NCI-H345 (cell line): ENCODE results near the gene TBCEL.
"Not testable (repeated sequence)": the region's sequence is repeated elsewhere in the genome, so short reads cannot be mapped to it uniquely, and the experiment has no call there.

ENCODE experiments used
- DNase-seq: peaks from one replicate; lab custom pipeline; 2025; lab: John Stamatoyannopoulos, UW

TBCEL gene, protein sequence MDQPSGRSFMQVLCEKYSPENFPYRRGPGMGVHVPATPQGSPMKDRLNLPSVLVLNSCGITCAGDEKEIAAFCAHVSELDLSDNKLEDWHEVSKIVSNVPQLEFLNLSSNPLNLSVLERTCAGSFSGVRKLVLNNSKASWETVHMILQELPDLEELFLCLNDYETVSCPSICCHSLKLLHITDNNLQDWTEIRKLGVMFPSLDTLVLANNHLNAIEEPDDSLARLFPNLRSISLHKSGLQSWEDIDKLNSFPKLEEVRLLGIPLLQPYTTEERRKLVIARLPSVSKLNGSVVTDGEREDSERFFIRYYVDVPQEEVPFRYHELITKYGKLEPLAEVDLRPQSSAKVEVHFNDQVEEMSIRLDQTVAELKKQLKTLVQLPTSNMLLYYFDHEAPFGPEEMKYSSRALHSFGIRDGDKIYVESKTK

DNA sequence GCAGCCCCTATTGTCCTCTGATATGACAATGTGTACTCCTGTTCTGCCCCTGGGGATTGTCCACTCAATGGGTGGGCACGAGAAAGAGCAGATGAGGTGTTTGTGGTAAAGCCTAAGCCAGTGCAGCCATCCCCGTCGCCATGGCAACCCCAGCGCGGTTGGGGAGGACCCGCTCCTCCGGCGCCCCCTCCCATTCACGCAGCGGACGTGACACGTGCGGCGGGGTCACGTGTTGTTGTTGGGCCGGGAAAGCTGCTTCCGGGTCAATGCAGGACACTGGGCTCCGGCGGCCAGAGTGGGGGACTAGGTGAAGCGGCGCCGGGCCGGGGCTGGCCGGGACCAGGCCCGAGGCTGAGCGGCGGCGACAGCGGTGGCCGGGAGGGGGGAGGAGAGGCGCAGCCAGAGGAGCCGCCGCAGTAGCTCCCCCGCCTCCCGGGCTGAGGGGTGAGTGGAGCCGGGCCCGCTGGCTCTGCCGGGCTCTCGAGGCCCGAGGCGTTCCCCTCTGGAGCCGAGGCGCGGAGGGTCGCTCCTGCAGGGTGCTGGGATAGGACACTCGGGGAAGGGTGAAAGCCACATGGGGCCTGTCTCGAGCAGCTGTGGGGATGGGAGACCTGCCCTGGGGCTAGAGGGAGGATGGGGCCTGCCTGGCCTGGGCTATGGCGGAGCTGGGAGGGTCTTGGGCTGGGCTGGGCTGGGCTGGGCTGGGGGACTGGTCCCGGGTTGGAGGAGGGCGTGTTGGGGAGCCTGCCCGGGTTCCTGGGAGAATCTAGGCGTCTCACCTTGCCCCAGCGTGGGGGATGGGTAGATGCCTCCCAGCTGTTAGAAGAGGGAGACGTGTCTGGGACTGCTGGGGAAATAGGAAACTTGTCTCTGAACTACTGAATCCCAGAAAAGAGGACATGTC lies at the start of gene TBCEL:
TBCEL (plus strand) TSS at position 255 of the 904 bp plus-strand sequence. CDS start 21,589 bp downstream, outside the sequence.
- peak; percentile 89 for DNase-seq

DNA sequence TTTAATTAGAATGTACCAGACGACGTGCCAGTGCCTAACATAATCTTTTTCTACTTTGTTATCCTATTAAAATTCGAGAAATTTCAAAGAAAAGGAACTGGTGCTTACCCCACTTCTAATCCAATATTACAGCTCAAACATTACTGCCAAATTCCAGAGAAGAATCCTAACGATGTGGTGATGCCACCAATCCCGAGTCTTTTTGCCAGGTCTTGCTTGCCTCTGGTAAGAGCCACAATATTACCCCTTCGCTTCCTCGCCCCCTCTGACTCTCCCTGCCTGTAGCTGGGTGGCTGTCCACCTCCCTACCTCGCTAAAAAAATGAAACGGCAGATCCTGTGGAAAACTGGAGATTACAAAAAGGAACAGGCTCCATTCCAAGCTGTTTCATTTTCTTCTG lies 49.4 kb upstream of the TBCEL start:
- DNase-seq, result no peak

DNA sequence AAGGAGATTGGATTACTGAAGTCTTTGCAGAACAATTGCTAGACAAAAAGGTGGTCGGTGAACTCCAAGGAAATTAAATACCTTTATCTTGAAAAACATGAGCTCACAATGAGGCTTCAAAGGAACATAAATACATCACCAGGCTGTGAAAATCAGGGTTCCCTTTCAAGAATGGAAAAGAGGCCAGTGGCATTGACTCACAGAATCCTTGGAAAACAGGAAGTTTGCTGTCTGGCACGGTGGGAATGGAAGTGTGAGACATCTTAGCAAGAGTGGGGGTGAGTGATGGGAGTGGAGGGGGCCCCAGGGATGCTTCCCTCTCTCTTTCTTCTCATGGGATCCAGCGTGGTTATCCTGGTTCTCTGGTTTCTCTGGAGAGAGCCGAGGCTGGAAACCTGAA lies 48.9 kb upstream of the TBCEL start:
- DNase-seq, result no peak

DNA sequence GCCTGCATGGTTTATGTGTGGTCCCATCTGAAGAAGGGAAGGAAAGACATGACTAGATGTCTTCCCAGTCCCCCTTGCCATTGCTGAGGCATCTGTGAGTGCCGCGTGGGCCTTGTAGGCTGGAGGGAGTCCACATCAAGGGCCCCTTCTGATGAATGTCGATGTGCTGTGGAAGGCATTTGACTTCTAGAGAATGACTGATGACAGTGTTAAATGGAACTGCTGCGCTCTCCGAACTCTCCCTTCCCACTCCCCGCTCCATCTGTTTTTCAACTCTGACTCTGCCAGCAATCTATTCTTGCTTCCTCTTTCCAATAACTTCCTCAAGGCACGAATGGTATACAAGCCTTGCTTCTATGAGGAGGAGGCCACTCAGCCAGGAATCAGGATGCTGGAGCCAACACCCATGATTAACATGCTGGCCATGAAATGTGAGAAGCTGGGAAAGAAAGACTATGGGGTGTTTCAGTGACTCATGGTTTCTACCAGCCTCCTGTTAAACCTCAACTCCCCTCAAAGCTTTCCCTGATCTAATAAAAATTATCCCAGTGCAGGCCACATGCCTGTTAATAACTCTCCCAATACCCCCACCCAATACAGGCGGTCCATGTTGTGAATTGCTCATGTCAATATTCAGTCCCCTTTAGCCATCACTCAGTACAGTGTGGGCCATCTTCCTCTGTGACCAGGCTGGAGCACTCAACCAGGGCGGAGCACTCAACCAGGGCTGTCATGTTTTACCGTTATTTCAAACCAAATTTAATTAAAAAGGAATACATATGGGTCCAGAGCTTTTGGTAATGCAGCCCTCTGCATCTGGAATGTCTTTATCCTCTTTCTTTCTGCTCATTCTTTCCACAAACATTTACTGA lies 46.4 kb upstream of the TBCEL start:
- DNase-seq, result no peak

DNA sequence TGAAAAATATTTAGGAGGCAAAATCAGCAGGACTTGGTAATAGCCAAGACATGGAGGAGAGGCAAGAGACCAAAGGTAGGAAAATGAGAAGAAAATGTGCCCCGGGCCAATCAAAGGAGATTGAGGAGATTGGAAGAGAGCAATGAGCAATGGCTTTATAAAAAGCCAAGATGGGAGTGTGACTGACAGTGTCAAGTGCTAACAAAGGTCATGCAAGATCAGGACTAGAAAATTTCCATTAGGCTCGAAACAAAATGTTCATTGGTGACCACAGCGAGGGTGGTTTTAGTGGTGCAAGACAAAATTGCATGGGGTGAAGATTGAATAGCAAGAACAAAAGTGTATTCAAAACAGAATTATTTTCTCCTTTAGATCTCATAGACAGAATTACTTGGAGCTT lies 45.2 kb upstream of the TBCEL start:
- DNase-seq, result no peak

DNA sequence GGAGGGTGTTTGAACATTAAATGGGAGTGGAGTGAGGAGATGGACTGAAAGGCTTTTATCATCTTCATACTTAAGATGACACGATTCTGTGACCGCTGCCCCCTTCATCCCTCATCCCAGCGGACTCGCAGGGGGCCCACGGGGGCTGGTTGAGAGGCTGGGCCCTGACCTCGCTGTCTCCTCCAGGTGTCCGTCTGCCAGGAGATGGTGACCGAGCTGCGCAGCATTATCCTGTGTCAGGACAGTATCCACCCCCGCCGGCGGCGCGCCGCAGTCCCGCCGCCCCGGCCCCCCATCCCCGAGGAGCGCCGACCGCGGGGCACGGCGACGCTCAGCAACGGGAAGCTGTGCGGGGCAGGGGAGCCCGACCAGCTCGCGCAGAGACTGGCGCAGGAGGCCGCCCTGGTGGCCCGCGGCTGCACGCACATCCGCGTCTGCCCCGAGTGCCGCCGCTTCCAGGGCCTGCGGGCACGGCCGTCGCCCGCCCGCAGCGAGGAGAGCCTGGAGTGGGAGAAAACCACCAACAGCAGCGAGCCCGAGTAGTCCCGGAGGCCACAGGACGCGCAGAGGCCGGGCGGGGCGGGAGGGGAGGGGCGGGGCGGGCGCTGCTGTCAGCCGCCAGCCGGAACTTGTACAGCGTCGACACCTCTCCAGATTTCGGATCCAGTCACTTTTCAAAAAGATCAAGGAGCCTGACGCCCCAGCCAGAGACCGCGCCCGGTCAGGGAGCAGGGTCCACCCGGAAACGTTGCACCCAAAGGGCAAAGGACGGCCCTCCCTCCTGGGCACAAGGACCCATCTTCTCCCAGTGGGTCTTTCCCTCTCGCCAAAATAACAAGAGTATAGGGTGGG lies 38.0 kb upstream of the TBCEL start:
- peak; percentile 68 for DNase-seq

DNA sequence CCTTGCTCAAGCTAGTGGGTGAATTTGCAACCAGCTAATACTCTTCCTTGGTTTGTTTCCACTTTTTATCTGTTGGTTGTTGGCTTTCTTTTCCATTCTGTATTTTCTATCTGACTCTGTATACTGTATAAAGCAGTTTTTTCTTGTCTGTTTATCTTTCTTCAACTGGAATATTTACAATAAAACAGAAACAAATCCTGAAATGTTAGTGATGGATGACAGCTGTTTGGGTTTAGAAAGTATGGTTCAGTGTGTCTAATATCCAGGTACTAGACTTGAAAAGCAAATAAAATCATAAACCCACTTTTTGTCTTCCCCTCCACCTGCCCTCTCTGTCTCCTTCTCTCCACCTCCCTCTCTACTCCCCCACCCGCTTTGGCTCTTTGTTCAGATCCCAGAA lies 35.3 kb upstream of the TBCEL start:
- DNase-seq, result no peak

DNA sequence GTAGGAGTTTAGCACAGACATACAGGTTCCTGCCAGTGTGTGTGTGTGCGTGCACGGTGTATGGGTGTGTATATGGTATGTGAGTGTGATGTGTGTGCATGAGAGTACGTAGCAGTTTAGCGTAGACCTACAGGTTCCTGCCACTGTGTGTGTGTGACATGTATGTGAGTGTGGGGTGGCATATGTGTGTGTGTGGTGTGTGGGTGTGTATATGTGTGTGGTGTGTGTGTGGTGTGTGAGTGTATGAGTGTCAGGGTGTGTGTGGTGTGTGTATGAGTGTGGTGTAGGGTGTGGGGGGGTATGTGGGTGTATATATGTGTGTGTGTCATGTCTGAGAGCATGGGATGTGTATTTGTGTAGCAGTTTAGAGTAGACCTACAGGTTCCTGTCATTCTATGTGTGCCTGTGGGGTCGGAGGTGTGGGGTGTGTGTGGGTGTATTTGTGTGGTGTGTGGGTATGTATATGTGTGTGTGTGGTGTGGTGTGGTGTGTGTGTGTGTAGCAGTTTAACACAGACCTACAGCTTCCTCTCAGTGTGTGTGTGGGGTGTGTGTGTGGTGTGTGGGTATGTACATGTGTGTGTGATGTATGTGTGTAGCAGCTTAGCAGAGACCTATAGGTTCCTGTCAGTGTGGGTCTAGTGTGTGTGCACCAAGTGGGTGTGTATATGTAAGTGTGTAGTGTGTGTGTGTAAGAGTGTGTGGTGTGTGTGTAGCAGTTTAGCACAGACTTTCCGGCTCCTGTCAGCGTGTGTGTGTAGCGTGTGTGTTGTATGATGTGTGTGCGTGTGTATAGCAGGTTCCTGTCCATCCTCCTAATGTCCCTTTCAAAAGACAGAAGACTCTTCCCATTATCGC lies 31.8 kb upstream of the TBCEL start:
- no peak for DNase-seq

DNA sequence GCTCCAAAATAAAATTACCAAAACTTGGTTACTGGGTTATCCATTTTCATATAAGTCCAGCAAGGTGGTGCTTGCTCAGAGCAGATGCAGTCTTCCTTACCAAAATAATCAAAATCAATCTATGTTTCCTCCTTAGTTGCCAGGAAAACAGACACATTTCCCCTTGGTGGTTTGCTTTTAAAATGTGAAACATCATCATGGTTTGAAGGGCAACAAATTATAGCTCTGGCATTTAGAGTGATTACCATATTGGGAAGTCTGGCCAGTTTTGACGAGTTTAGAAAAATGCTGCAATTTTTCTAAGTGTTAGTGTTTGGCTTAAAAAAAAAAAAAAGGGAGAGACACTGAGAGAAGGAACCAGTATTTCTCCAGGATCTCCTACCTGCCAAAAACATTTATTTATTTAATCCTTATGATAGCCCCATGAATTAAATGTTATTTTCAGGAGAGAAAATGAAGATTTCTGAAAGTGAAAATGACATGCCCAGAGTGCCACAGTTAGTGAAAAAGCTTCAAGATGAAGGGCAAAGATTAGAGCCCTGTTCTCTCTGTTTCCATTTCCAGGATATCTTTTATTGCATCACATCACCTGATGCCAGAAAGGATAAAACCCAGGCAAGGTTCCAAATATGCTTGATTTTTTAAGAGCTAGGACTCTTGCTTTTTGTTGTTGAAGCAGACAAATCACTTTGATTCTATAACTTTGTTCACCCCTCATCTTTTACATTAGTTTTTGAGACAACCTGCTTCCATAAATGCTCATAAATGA lies 29.6 kb upstream of the TBCEL start:
- DNase-seq, result no peak

DNA sequence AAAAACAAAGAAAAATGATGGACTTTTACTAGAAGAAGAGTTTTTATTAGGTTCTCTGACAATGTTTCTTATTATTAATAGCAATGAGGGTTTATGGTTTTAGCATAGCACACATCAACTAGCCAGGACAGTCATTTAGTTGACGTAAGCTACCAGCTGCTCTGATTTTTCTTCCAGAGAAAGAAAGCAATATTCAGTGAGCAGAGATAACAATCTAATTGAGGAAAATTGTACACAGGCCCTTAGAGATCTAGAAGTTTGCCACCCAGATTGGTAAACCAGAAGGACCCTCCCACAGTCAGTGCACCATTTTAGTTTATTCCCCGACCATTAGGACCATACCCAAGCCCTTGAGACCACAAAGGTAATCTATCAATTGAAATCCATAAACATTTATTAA lies 28.7 kb upstream of the TBCEL start:
- DNase-seq, result no peak

DNA sequence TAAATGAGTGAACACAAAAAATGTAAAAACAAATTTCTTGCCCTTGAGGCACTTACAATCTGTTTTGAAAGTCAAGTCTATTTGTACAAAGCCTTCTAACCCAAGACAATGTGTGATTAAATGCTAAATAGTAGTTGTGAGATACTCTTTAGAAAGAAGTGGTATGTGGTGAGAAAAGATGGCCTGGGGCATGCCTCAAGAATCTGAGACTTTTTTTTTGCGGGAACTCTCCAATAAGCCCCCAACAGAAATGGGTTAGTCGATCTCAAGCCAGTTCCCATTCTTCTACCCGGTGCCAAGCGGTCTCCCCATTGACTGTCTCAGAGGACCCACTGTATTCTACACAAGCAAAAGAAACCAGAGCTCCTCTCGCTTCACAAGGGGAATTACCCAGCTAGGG lies 26.9 kb upstream of the TBCEL start:
- DNase-seq, result no peak

DNA sequence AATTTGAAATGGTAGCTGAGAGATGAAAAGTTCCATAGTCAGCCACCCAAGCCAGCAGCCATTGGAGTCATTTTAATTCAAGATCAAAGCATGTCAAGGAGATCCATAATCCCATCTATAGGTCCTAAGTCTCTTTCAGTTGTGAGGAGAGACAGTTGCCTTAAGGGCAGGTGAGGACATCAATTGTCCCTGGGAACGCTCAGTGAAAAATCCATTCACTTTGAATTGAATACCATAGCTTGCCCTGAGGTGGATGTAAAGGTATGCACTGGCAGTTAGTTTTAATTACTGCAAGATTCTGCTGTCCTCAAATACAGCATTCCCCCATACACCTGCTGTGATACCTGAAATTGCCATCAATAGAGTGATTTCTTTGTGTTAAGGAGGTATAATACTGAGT lies 25.3 kb upstream of the TBCEL start:
- no peak for DNase-seq

DNA sequence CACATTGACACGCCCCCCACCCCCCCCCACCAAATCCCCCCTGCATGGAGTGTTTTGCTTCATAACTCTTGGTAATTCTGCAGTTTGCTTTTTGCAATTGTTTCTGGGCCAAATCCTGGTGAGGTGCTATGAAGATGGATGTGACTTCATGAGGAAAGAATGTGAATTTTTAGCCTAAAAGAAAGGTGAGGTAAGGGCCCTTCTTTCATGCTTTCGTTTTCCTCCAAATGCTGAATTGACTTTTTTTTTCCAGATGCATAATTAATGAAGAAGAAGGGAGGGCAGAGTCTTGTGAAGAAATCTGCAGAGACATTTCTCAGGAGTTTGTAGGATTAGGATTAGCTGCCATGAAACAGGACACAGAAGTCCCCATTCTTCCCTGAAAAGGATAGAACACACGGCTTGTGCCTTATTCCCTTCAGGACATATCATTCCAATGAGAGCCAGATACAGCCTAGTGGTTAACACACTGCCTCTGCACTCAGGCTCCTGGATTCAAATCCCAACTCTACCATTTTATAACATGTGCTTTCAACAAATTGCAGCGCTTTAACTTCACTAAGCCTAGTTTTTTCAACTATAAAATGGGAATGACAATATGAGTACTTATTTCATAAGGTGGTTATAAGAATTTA lies 19.6 kb upstream of the TBCEL start:
- DNase-seq, result no peak

DNA sequence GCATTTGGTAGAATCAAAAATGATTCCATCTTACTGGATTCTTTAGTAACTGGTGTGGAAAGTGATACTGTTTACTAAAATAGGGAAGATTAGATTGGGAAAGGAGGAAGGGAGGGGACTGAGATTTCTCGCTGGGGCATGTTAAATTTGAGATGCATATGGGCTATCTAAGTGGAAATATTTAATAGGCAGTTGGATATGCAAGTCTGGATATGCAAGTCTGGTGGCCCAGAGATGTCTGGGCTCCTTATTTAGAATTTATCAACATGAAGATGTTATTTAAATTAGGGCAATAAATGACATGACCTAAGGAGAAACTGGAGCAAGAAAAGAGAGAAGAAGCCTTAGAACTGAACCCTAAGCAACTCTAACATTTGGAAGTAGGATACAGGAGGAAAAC lies 17.0 kb upstream of the TBCEL start:
- no peak for DNase-seq

DNA sequence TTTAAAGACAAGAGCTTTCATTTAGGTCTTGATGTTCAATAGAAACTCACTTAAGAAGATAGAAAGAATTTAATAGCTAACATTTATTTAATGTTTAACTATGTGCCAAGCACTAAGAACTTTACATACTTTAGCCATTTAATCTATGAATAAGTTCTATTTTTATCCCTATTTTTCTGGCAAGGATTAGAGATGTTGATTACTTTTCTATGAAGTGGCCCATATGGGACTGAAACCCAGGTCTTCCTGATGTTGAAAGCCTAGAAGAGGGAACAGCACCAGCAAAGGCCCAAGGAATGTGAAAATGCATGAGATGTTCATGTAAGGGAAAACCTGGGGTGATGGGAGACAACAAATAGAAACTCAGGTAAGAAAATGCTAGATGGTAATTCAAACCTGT lies 15.4 kb upstream of the TBCEL start:
- DNase-seq, result no peak

DNA sequence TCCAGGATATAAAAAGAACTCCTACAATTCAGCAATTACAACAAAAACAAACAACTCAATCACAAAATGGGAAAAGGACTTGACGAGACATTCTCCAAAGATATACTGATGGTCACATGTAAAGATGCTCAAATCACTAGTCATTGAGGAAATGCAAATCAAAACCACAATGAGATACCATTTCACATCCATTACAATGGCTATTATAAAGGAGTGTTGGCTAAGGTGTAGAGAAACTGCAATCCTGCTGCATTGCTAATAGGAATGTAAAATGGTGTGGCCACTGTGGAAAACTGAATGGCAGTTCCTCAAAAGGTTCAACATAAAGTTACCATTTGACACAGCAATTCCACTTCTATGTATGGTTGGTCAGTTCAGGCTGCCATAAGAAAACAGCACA lies 11.8 kb upstream of the TBCEL start:
- DNase-seq, result no peak

DNA sequence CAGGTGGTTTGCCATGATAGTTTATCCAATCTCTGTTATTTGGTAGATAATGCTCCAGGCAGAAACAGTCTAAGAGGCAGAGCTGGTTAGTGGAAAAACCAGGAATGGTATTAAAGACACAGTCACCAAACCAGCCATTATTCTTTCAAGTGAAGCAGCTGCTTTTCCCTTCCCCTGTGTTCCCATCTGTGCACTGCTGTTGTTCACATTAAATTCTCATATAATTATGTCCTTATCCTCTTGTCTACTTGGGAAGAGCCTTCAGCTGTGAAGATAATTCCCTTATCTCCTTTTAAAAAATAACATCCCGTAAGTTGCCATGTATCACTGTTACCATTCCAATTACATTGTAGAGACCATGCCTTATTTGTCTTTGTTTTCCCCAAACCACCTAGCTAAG lies 5.2 kb upstream of the TBCEL start:
- no peak for DNase-seq

DNA sequence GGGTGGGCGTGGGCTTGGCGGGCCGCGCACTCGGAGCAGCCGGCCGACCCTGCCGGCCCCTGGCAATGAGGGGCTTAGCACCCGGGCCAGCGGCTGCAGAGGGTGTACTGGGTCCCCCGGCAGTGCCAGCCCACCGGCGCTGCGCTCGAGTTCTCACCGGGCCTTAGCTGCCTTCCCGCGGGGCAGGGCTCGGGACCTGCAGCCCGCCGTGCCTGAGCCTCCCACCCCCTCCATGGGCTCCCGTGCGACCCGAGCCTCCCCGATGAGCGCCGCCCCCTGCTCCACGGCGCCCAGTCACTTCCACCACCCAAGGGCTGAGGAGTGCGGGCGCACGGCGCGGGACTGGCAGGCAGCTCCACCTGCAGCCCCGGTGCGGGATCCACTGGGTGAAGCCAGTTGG lies 2.2 kb upstream of the TBCEL start:
- not testable (repeated sequence) for DNase-seq

DNA sequence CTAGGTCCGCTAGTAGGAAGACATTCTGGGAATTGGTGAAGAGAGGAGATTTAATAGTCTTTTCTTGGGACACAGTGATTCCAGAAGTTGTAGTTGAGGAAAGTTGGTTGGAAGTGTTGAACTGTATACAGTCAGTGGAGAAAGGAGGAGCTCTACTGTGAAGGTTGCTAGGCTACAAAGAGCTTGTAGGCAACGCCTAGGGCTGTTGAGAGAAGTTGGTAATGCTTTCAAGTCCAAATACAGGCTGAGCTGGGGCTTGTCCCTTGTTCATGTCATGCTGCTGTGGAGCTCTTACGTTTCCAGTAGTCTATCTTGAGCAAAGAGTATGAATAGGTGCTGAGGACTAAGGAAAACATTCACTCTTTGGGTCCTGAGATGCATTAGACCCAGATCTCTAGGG lies 1.1 kb downstream of the TBCEL start:
- peak; percentile 14 for DNase-seq
